ENCODE data around the gene SRP9. TPM values are rescaled to one million over a fixed set of nuclear protein-coding genes. Genes with fewer than 3 reads are reported as not detected.

SRP9 gene
- total and polyA plus RNA-seq, 3 donors from 2014 or later: 134 to 249 (median 159) TPM

GRCh38 chr1:225766967-225767633 is 10.5 kb upstream of the SRP9 start:
- no peak for DNase-seq
- no peaks in the 10 kb centered on the region for H3K9me3 ChIP-seq
- H3K4me3 ChIP-seq: no peak overlapping the region
- peaks cover 80% of the 10 kb centered on the region for H3K4me1 ChIP-seq
- no peaks in the 10 kb centered on the region for H3K27me3 ChIP-seq
- 35 to 67% methylated on average over 1 to 8 of the region's 8 CpGs for WGBS, 2 donors
- H3K27ac ChIP-seq: peak overlapping the region; percentile 6 to 36
- H3K36me3 ChIP-seq (ENCODE audit: low read depth, missing control alignments): no peaks in the 10 kb centered on the region
- intact Hi-C loops (cut with DNase I; ENCODE audit: low total_unique reads): no loop called here
- TF ChIP-seq POLR2A (IDR thresholded peaks at IDR 0.05) (no peak), CTCF (IDR thresholded peaks at IDR 0.05) (no peak)

- Histone ChIP-seq H3K9me3 (no peaks in the 10 kb centered on the region), H3K4me1 (peaks cover 81% of the 10 kb centered on the region), H3K27me3 (no peaks in the 10 kb centered on the region), H3K36me3 (ENCODE audit: low read depth, missing control alignments) (no peaks in the 10 kb centered on the region), H3K4me3 (no peak overlapping the region), H3K27ac (peak overlapping the region; percentile 12 to 36)
- intact Hi-C loops (cut with DNase I; ENCODE audit: low total_unique reads): no loop called here
- peak; percentile 89 for DNase-seq
- TF ChIP-seq POLR2A (IDR thresholded peaks at IDR 0.05) (no peak), CTCF (IDR thresholded peaks at IDR 0.05) (no peak)
- 39 to 63% methylated on average over 15 to 16 of the region's 17 CpGs for WGBS, 2 donors
Measured at GRCh38 chr1:225767634-225768540, 9.7 kb upstream of the SRP9 start.

- H3K4me3 ChIP-seq: no peak overlapping the region
- intact Hi-C loops (cut with DNase I; ENCODE audit: low total_unique reads): no loop called here
- WGBS, 2 donors: 67 to 85% methylated on average over 9 of the region's 9 CpGs
Measured at GRCh38 chr1:225768662-225769426, 8.8 kb upstream of the SRP9 start.

GRCh38 chr1:225769687-225770086 is 7.9 kb upstream of the SRP9 start:
- peaks cover 66% of the 10 kb centered on the region for H3K4me1 ChIP-seq
- no peak overlapping the region for H3K27ac ChIP-seq
- 85 to 88% methylated on average over 5 of the region's 5 CpGs for WGBS, 2 donors
- DNase-seq: no peak
- H3K4me3 ChIP-seq: no peak overlapping the region
- intact Hi-C loops (cut with DNase I; ENCODE audit: low total_unique reads): loop anchor here (5.0 to 10.0 kb wide), 3 partner anchors 115 to 292 kb away; partner anchors contain the start of gene ENAH
- TF ChIP-seq CTCF (IDR thresholded peaks at IDR 0.05): no peak
- no peak for TF ChIP-seq POLR2A (IDR thresholded peaks at IDR 0.05)
- H3K9me3 ChIP-seq: no peaks in the 10 kb centered on the region
- H3K27me3 ChIP-seq: no peaks in the 10 kb centered on the region
- H3K36me3 ChIP-seq (ENCODE audit: low read depth, missing control alignments): no peaks in the 10 kb centered on the region

More at GRCh38 chr1:225768662-225769426, 8.8 kb upstream of the SRP9 start:
- no peaks in the 10 kb centered on the region for H3K27me3 ChIP-seq
- H3K4me1 ChIP-seq: peaks cover 73% of the 10 kb centered on the region
- no peaks in the 10 kb centered on the region for H3K9me3 ChIP-seq
- no peaks in the 10 kb centered on the region for H3K36me3 ChIP-seq (ENCODE audit: low read depth, missing control alignments)
- DNase-seq: no peak
- H3K27ac ChIP-seq: peak overlapping the region in 1 of 2 donors; percentile 12
- TF ChIP-seq POLR2A (IDR thresholded peaks at IDR 0.05): no peak
- TF ChIP-seq CTCF (IDR thresholded peaks at IDR 0.05): no peak
